Measurements from ENCODE around the gene RPS17.

Gene RPS17

DNA sequence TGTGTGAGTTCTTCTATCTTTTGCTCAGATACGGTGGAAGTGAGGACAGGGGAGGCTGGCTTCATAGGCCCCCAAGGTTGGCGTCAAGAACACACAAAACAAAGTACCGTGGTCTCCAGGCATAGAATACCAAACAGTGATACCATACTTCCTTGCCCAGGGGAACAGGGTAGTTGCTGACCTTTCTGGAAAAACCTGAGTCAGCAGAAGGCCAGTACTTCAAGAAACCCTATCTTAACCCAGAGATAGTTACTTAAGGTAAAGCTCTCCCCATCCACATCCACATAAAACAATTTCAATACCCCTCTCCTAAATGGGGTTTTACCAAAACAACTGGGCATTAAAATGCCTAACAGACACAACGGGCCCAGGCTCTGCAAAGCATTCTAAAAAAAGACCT, 29.6 kb upstream of the RPS17 start:
- H3K27me3 ChIP-seq (ENCODE audit: control insufficient read depth in 1 of 2, insufficient read depth in 2 of 2, low read length in 2 of 2): peaks cover 6 to 21% of the 10 kb centered on the region in 2 donors
- no peak overlapping the region for H3K9ac ChIP-seq (ENCODE audit: low read depth in 1 of 2, low read length in 2 of 2)
- no peak overlapping the region for H3K4me3 ChIP-seq (ENCODE audit: low read depth in 1 of 2, low read length in 2 of 2)
- H3K4me1 ChIP-seq (ENCODE audit: control insufficient read depth in 1 of 2, insufficient read depth in 2 of 2, low read length in 2 of 2): peaks cover 0 to 4% of the 10 kb centered on the region in 2 donors
- H3K27ac ChIP-seq (ENCODE audit: low read depth, low read length): no peak overlapping the region
- H3K36me3 ChIP-seq (ENCODE audit: control insufficient read depth in 1 of 2, insufficient read depth in 2 of 2, low read length in 2 of 2): no peaks in the 10 kb centered on the region
- no peaks in the 10 kb centered on the region for H3K9me3 ChIP-seq (ENCODE audit: control insufficient read depth in 1 of 2, low read length in 2 of 2)

- Histone ChIP-seq H3K4me3 (ENCODE audit: low read depth in 1 of 2, low read length in 2 of 2) (no peak overlapping the region), H3K36me3 (ENCODE audit: control insufficient read depth in 1 of 2, insufficient read depth in 2 of 2, low read length in 2 of 2) (no peaks in the 10 kb centered on the region), H3K9me3 (ENCODE audit: control insufficient read depth in 1 of 2, low read length in 2 of 2) (no peaks in the 10 kb centered on the region), H3K27ac (ENCODE audit: low read depth, low read length) (no peak overlapping the region), H3K27me3 (ENCODE audit: control insufficient read depth in 1 of 2, insufficient read depth in 2 of 2, low read length in 2 of 2) (peaks cover 6 to 19% of the 10 kb centered on the region in 2 donors), H3K4me1 (ENCODE audit: control insufficient read depth in 1 of 2, insufficient read depth in 2 of 2, low read length in 2 of 2) (peaks cover 0 to 4% of the 10 kb centered on the region in 2 donors), H3K9ac (ENCODE audit: low read depth in 1 of 2, low read length in 2 of 2) (no peak overlapping the region)
These were observed 28.7 kb upstream of the RPS17 start for GRCh38 chr15:82568986-82569385.

DNA sequence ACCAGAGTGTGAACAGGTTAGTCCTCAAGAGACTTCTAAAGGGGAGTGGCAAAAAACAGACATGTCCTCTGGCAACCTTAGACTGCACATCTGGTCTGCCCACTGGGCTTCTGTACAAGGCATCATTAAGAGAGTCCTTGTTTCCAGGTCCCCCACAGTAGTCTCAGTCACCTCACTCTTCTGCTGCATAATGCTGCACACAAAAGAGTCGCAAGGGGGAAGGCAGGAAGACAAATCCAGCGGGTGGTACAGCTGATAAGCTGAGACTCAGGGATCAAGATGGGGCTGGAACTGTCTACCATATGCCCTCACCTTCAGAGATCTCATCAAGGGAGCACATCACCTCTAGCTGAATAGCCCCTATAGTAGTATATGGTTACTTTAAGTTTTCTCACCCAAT, 27.4 kb upstream of the RPS17 start:
- no peak overlapping the region for H3K4me3 ChIP-seq (ENCODE audit: low read depth in 1 of 2, low read length in 2 of 2)
- H3K9me3 ChIP-seq (ENCODE audit: control insufficient read depth in 1 of 2, low read length in 2 of 2): no peaks in the 10 kb centered on the region
- H3K36me3 ChIP-seq (ENCODE audit: control insufficient read depth in 1 of 2, insufficient read depth in 2 of 2, low read length in 2 of 2): no peaks in the 10 kb centered on the region
- peaks cover 6 to 13% of the 10 kb centered on the region in 2 donors for H3K27me3 ChIP-seq (ENCODE audit: control insufficient read depth in 1 of 2, insufficient read depth in 2 of 2, low read length in 2 of 2)
- H3K9ac ChIP-seq (ENCODE audit: low read depth in 1 of 2, low read length in 2 of 2): no peak overlapping the region
- peaks cover 0 to 4% of the 10 kb centered on the region in 2 donors for H3K4me1 ChIP-seq (ENCODE audit: control insufficient read depth in 1 of 2, insufficient read depth in 2 of 2, low read length in 2 of 2)
- H3K27ac ChIP-seq (ENCODE audit: low read depth, low read length): no peak overlapping the region

DNA sequence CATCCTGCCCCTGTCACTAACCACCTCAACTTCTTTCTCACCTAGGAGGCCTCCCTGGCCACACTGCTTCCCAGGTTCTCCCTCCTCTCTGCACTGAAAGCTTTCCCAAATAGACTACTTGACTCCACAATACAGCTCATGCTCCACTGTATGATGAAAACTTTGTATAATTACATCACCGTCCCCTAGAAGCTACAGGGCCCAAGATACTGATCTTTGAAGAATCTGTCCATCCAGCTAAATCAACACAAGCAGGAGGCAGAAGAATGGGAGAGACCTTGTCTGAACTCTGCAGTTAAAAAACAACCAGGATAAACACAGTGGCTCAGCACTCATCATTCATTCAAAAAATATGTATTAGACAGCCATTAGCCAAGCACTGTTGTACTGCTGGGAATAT, 26.4 kb upstream of the RPS17 start:
- peaks cover 0 to 4% of the 10 kb centered on the region in 2 donors for H3K4me1 ChIP-seq (ENCODE audit: control insufficient read depth in 1 of 2, insufficient read depth in 2 of 2, low read length in 2 of 2)
- H3K4me3 ChIP-seq (ENCODE audit: low read depth in 1 of 2, low read length in 2 of 2): no peak overlapping the region
- H3K9me3 ChIP-seq (ENCODE audit: control insufficient read depth in 1 of 2, low read length in 2 of 2): no peaks in the 10 kb centered on the region
- H3K9ac ChIP-seq (ENCODE audit: low read depth in 1 of 2, low read length in 2 of 2): no peak overlapping the region
- no peaks in the 10 kb centered on the region for H3K36me3 ChIP-seq (ENCODE audit: control insufficient read depth in 1 of 2, insufficient read depth in 2 of 2, low read length in 2 of 2)
- peaks cover 5 to 8% of the 10 kb centered on the region in 2 donors for H3K27me3 ChIP-seq (ENCODE audit: control insufficient read depth in 1 of 2, insufficient read depth in 2 of 2, low read length in 2 of 2)
- no peak overlapping the region for H3K27ac ChIP-seq (ENCODE audit: low read depth, low read length)

DNA sequence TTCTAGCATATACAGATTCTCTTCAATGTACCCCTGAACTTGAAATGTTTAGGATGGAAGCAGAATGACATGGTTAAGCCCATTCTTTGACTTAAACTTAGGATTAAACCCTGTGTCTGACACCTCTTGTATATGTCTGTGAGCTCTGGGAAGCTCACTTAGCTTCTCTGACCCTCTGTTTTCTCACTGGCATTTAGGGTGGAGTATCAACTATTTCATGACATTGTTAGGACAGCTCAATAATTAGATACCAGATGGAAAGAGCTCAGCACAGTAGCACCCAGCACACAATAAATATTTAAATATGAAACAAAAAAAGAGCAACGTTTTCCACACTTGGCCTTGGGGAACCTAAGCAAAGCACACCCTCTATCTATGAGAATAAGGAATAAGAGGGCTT, 18.2 kb upstream of the RPS17 start:
- Histone ChIP-seq H3K9me3 (ENCODE audit: control insufficient read depth in 1 of 2, low read length in 2 of 2) (no peaks in the 10 kb centered on the region), H3K4me1 (ENCODE audit: control insufficient read depth in 1 of 2, insufficient read depth in 2 of 2, low read length in 2 of 2) (no peaks in the 10 kb centered on the region), H3K27ac (ENCODE audit: low read depth, low read length) (no peak overlapping the region), H3K27me3 (ENCODE audit: control insufficient read depth in 1 of 2, insufficient read depth in 2 of 2, low read length in 2 of 2) (no peaks in the 10 kb centered on the region), H3K36me3 (ENCODE audit: control insufficient read depth in 1 of 2, insufficient read depth in 2 of 2, low read length in 2 of 2) (no peaks in the 10 kb centered on the region), H3K4me3 (ENCODE audit: low read depth in 1 of 2, low read length in 2 of 2) (no peak overlapping the region), H3K9ac (ENCODE audit: low read depth in 1 of 2, low read length in 2 of 2) (no peak overlapping the region)

DNA sequence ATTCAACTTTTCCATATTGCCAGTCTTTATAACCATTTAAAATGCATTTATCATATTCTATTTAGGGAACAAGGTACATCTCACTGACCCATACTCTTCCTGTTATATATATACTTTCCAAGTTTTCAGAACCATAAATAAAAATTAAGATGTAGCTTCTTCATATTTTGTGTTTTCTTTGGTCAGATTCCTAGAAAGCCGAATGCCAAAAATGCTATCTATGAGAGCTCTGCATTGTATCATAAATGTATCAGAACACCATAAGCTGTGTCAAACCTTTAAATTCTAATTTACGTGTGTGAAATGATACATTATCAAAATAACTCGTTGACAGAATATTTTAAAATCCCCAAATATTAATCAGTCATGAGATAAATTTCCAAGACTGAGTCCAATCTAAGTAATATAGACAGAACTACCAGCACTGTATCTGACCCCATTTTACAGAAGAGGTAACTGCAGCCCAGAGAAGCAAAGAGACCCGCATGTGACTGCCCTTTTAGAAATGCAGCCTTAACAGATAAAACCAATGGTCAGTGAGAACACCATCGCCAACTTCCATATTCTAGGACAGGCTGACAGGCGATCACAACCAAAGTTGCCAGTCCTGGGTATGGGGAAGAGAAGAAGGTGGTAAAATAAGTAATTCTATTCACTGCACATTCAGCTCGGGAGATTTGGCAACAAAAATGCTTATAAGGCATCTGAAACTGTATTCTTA, 16.2 kb upstream of the RPS17 start:
- Histone ChIP-seq H3K9ac (ENCODE audit: low read depth in 1 of 2, low read length in 2 of 2) (no peak overlapping the region), H3K4me1 (ENCODE audit: control insufficient read depth in 1 of 2, insufficient read depth in 2 of 2, low read length in 2 of 2) (no peaks in the 10 kb centered on the region), H3K27ac (ENCODE audit: low read depth, low read length) (no peak overlapping the region), H3K36me3 (ENCODE audit: control insufficient read depth in 1 of 2, insufficient read depth in 2 of 2, low read length in 2 of 2) (no peaks in the 10 kb centered on the region), H3K9me3 (ENCODE audit: control insufficient read depth in 1 of 2, low read length in 2 of 2) (no peaks in the 10 kb centered on the region), H3K27me3 (ENCODE audit: control insufficient read depth in 1 of 2, insufficient read depth in 2 of 2, low read length in 2 of 2) (no peaks in the 10 kb centered on the region), H3K4me3 (ENCODE audit: low read depth in 1 of 2, low read length in 2 of 2) (no peak overlapping the region)

DNA sequence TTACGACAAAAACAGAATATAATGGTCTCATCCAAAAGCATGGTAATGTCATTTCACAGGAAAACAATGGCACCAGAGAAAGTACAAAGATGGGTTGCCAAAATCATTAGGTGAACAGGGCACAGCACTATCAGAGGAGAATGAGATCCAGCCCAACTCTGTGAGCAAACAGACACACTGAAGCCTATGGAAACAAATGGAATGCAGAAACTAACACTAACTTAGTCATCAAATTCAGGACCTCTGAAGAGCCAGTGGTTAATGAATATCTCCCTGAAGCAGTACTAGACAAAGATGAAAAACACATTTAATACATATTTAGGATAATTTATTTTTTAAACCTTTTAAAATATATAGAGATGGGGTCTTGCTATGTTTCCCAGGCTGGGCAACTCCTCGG, 14.6 kb upstream of the RPS17 start:
- no peak overlapping the region for H3K27ac ChIP-seq (ENCODE audit: low read depth, low read length)
- H3K36me3 ChIP-seq (ENCODE audit: control insufficient read depth in 1 of 2, insufficient read depth in 2 of 2, low read length in 2 of 2): no peaks in the 10 kb centered on the region
- no peak overlapping the region for H3K9ac ChIP-seq (ENCODE audit: low read depth in 1 of 2, low read length in 2 of 2)
- no peaks in the 10 kb centered on the region for H3K9me3 ChIP-seq (ENCODE audit: control insufficient read depth in 1 of 2, low read length in 2 of 2)
- no peak overlapping the region for H3K4me3 ChIP-seq (ENCODE audit: low read depth in 1 of 2, low read length in 2 of 2)
- no peaks in the 10 kb centered on the region for H3K4me1 ChIP-seq (ENCODE audit: control insufficient read depth in 1 of 2, insufficient read depth in 2 of 2, low read length in 2 of 2)
- no peaks in the 10 kb centered on the region for H3K27me3 ChIP-seq (ENCODE audit: control insufficient read depth in 1 of 2, insufficient read depth in 2 of 2, low read length in 2 of 2)

DNA sequence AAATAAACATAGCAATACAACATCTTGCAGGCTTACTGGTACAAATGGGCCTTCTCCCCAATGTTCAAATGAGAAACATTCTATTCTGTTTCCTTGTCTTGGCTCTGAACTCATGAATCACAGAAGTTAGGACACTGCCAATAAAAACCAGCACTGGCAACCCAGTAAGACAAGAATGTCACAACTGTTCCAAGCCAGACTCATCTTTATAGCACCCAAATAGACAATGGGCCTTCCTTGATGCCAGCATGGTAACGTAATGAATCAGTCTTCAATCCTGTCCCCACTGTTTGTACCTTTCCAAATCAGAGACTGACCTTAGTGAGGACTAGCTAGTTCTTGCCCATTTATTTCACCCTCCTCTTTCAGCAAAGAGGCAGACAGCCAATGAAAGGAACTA, 14.1 kb upstream of the RPS17 start:
- no peaks in the 10 kb centered on the region for H3K27me3 ChIP-seq (ENCODE audit: control insufficient read depth in 1 of 2, insufficient read depth in 2 of 2, low read length in 2 of 2)
- H3K9ac ChIP-seq (ENCODE audit: low read depth in 1 of 2, low read length in 2 of 2): no peak overlapping the region
- no peaks in the 10 kb centered on the region for H3K36me3 ChIP-seq (ENCODE audit: control insufficient read depth in 1 of 2, insufficient read depth in 2 of 2, low read length in 2 of 2)
- no peaks in the 10 kb centered on the region for H3K4me1 ChIP-seq (ENCODE audit: control insufficient read depth in 1 of 2, insufficient read depth in 2 of 2, low read length in 2 of 2)
- H3K4me3 ChIP-seq (ENCODE audit: low read depth in 1 of 2, low read length in 2 of 2): no peak overlapping the region
- H3K9me3 ChIP-seq (ENCODE audit: control insufficient read depth in 1 of 2, low read length in 2 of 2): no peaks in the 10 kb centered on the region
- H3K27ac ChIP-seq (ENCODE audit: low read depth, low read length): no peak overlapping the region

- Histone ChIP-seq H3K9me3 (ENCODE audit: control insufficient read depth in 1 of 2, low read length in 2 of 2) (no peaks in the 10 kb centered on the region), H3K27me3 (ENCODE audit: control insufficient read depth in 1 of 2, insufficient read depth in 2 of 2, low read length in 2 of 2) (no peaks in the 10 kb centered on the region), H3K9ac (ENCODE audit: low read depth in 1 of 2, low read length in 2 of 2) (no peak overlapping the region), H3K4me1 (ENCODE audit: control insufficient read depth in 1 of 2, insufficient read depth in 2 of 2, low read length in 2 of 2) (no peaks in the 10 kb centered on the region), H3K4me3 (ENCODE audit: low read depth in 1 of 2, low read length in 2 of 2) (no peak overlapping the region), H3K27ac (ENCODE audit: low read depth, low read length) (no peak overlapping the region), H3K36me3 (ENCODE audit: control insufficient read depth in 1 of 2, insufficient read depth in 2 of 2, low read length in 2 of 2) (no peaks in the 10 kb centered on the region)
These were observed 13.6 kb upstream of the RPS17 start for GRCh38 chr15:82553846-82554245.

DNA sequence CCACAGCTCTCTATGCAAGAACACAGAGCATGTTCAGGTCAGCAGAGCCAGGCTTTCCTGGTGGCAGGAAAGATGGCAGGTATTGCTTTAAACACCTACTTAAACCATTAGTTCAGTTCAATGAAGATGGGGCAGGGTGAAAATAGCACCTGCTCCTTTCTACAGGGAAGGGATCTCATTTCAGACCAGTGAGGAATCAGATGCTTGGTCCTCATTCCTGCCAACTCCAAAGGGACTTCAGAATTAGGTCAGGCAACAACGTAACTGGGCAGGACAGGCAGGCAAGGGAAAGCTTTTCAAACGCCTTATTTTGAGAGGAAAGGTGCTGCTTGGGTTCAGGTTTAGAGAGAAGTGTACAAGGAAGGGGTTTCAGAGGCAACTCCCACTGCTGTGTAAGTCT, 12.6 kb upstream of the RPS17 start:
- H3K4me1 ChIP-seq (ENCODE audit: control insufficient read depth in 1 of 2, insufficient read depth in 2 of 2, low read length in 2 of 2): no peaks in the 10 kb centered on the region
- H3K9me3 ChIP-seq (ENCODE audit: control insufficient read depth in 1 of 2, low read length in 2 of 2): no peaks in the 10 kb centered on the region
- H3K27me3 ChIP-seq (ENCODE audit: control insufficient read depth in 1 of 2, insufficient read depth in 2 of 2, low read length in 2 of 2): no peaks in the 10 kb centered on the region
- no peak overlapping the region for H3K9ac ChIP-seq (ENCODE audit: low read depth in 1 of 2, low read length in 2 of 2)
- no peak overlapping the region for H3K27ac ChIP-seq (ENCODE audit: low read depth, low read length)
- no peak overlapping the region for H3K4me3 ChIP-seq (ENCODE audit: low read depth in 1 of 2, low read length in 2 of 2)
- H3K36me3 ChIP-seq (ENCODE audit: control insufficient read depth in 1 of 2, insufficient read depth in 2 of 2, low read length in 2 of 2): no peaks in the 10 kb centered on the region

All from duodenal mucosa (tissue), 2 donors.